Sigmoid colon (tissue), 7 donors: ENCODE measurements around the gene ANO9. TPM values are rescaled to one million over a fixed set of nuclear protein-coding genes. Genes with fewer than 3 reads are reported as not detected.

Experiments
- DNase-seq: peaks from one replicate; pipeline ENCODE4 v3.0.0-alpha.2; 2019
- H3K27ac ChIP-seq, 4 donors: fragments of 200-600 bp; sonication (generic); one replicate each; pipeline ENCODE4 v1.5.1; 2016 to 2019; ENCODE audit warnings: mild to moderate bottlenecking in 1 of 4
- H3K27me3 ChIP-seq, 3 donors: fragments of 200-600 bp; sonication (generic); one replicate each; pipeline ENCODE4 v1.5.1; 2019; ENCODE audit warnings: mild to moderate bottlenecking in 1 of 3
- H3K36me3 ChIP-seq, 4 donors: fragments of 200-600 bp; sonication (generic); one replicate each; pipeline ENCODE4 v1.5.1; 2016 to 2019
- H3K4me1 ChIP-seq, 4 donors: fragments of 200-600 bp; sonication (generic); one replicate each; pipeline ENCODE4 v1.5.1; 2017 to 2019
- H3K4me3 ChIP-seq, 4 donors: fragments of 200-600 bp; sonication (generic); one replicate each; pipeline ENCODE4 v1.5.1; 2017 to 2019; ENCODE audit warnings: mild to moderate bottlenecking in 2 of 4, moderate library complexity in 1 of 4
- H3K9me3 ChIP-seq, 4 donors: fragments of 200-600 bp in 3 of 4; sonication (generic) in 3 of 4; one replicate each; pipeline versions ENCODE4 v1.5.1 to v1.6.1; 2013 to 2019
- CTCF ChIP-seq, 4 experiments: fragments of 450-650 bp in 3 of 4; fragments of 200-600 bp in 1 of 4; IDR thresholded peaks; one replicate each; pipeline ENCODE4 v1.5.1; 2016 to 2019; ENCODE audit warnings: antibody characterized with exemption in 4 of 4, mild to moderate bottlenecking in 3 of 4, moderate library complexity in 2 of 4
- EP300 ChIP-seq, 4 donors: sonication (generic); formaldehyde crosslinking; IDR thresholded peaks; one replicate each; pipeline ENCODE4 v1.6.1; 2017; ENCODE audit warnings: antibody characterized with exemption in 4 of 4
- POLR2A ChIP-seq, 2 donors: fragments of 450-650 bp; IDR thresholded peaks; one replicate each; pipeline ENCODE4 v1.6.1; 2016; ENCODE audit warnings: antibody characterized with exemption in 2 of 2, mild to moderate bottlenecking in 2 of 2, moderate library complexity in 2 of 2
- POLR2AphosphoS5 ChIP-seq, 4 donors: sonication (generic); formaldehyde crosslinking; IDR thresholded peaks; one replicate each; pipeline ENCODE4 v1.6.1; 2017; ENCODE audit warnings: antibody characterized with exemption in 4 of 4
- WGBS, 2 donors: extraction: QIAGEN DNeasy Blood & Tissue Kit; methylation state at CpG; one replicate each; pipeline ENCODE4 v1.1.7; 2013; 5-methylcytosine and 5-hydroxymethylcytosine counted together
- intact Hi-C: fragments of 100-400 bp; cut with DNase I; formaldehyde crosslinking; loops from one replicate; pipeline ENCODE4 v1.15.1; 2023
- polyA plus RNA-seq, 3 donors: library from polyadenylated mRNA; stranded (reverse); fragments of 200-250 nt; gene quantifications; one replicate each; pipeline ENCODE4 v1.2.3, GENCODE V29; 2013
- total RNA-seq, 4 donors: library from RNA; depleted of rRNA; stranded (reverse); fragments of >200 nt; gene quantifications; one replicate each; pipeline ENCODE4 v1.1.0, GENCODE V29; 2016
- donor health status: healthy with polysubstance abuse.
- donor health status: Bipolar disorder and iron deficiency.
- donor health status: healthy.

ANO9 gene
- total and polyA plus RNA-seq, 7 donors: 0.14 to 123 (median 2.5) TPM

- no peak for DNase-seq
- H3K36me3 ChIP-seq: peaks cover 0 to 43% (median 12%) of the 10 kb centered on the region in 4 donors
- H3K4me3 ChIP-seq: no peak overlapping the region
- no peaks in the 10 kb centered on the region for H3K27me3 ChIP-seq
- no peak overlapping the region for H3K27ac ChIP-seq
- intact Hi-C loops: no loop called here
- no peak for TF ChIP-seq CTCF (IDR thresholded peaks at IDR 0.05)
- TF ChIP-seq POLR2AphosphoS5 (IDR thresholded peaks at IDR 0.05): no peak
- no peak for TF ChIP-seq POLR2A (IDR thresholded peaks at IDR 0.05)
- no peak for TF ChIP-seq EP300 (IDR thresholded peaks at IDR 0.05)
- WGBS, 2 donors: 56 to 83% methylated on average over 23 of the region's 23 CpGs
- H3K9me3 ChIP-seq: no peaks in the 10 kb centered on the region
- peaks cover 0 to 5% (median 0%) of the 10 kb centered on the region in 4 donors for H3K4me1 ChIP-seq
Measured at GRCh38 chr11:457111-457760, 15.4 kb upstream of the ANO9 start.

- no peak for TF ChIP-seq EP300 (IDR thresholded peaks at IDR 0.05)
- TF ChIP-seq CTCF (IDR thresholded peaks at IDR 0.05): no peak
- TF ChIP-seq POLR2A (IDR thresholded peaks at IDR 0.05): no peak
- no peak for TF ChIP-seq POLR2AphosphoS5 (IDR thresholded peaks at IDR 0.05)
- H3K4me1 ChIP-seq: peaks cover 0 to 12% (median 5%) of the 10 kb centered on the region in 4 donors
- peaks cover 0 to 40% (median 10%) of the 10 kb centered on the region in 4 donors for H3K36me3 ChIP-seq
- H3K27me3 ChIP-seq: no peaks in the 10 kb centered on the region
- intact Hi-C loops: no loop called here
- no peak overlapping the region for H3K27ac ChIP-seq
- H3K9me3 ChIP-seq: no peaks in the 10 kb centered on the region
- 47 to 78% methylated on average over 7 of the region's 7 CpGs for WGBS, 2 donors
- no peak for DNase-seq
- H3K4me3 ChIP-seq: no peak overlapping the region
Measured at GRCh38 chr11:456533-456932, 14.7 kb upstream of the ANO9 start.

DNA sequence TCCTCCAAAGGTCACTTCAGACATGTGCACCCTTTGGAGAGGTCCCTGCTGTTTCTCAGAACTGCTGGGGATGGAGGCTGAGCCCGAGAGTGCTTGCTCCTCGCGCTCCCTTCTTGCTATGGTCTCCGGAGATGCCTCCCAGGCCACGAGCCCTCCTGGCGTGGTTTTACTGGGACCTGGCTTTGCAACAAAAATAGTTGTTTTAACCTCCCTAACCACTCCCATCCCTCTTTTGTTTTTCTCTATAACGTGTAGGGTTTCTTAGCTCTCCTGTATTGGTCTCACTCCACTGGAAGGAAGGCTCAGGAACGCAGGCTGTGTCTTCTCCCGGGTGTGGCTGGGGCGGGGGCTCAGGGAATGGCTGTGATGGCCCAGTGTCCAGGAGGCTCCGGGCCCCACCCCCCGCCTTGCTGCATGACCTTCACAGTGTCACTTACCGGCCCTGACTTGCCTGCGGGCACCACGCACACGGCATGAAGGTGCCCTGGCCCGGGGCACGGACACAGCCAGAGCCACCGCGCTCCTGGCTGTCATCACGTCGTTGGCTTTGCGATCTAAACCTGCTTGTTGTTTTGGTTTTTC is 13.8 kb upstream of the ANO9 start:
- Histone ChIP-seq H3K4me1 (peaks cover 0 to 18% (median 13%) of the 10 kb centered on the region in 4 donors), H3K27ac (no peak overlapping the region), H3K36me3 (peaks cover 0 to 31% (median 3%) of the 10 kb centered on the region in 4 donors), H3K4me3 (no peak overlapping the region), H3K9me3 (no peaks in the 10 kb centered on the region), H3K27me3 (no peaks in the 10 kb centered on the region)
- intact Hi-C loops: no loop called here
- DNase-seq: no peak
- 88 to 91% methylated on average over 23 of the region's 23 CpGs for WGBS, 2 donors
- TF ChIP-seq POLR2AphosphoS5 (IDR thresholded peaks at IDR 0.05): no peak
- no peak for TF ChIP-seq POLR2A (IDR thresholded peaks at IDR 0.05)
- TF ChIP-seq EP300 (IDR thresholded peaks at IDR 0.05): no peak
- no peak for TF ChIP-seq CTCF (IDR thresholded peaks at IDR 0.05)

DNA sequence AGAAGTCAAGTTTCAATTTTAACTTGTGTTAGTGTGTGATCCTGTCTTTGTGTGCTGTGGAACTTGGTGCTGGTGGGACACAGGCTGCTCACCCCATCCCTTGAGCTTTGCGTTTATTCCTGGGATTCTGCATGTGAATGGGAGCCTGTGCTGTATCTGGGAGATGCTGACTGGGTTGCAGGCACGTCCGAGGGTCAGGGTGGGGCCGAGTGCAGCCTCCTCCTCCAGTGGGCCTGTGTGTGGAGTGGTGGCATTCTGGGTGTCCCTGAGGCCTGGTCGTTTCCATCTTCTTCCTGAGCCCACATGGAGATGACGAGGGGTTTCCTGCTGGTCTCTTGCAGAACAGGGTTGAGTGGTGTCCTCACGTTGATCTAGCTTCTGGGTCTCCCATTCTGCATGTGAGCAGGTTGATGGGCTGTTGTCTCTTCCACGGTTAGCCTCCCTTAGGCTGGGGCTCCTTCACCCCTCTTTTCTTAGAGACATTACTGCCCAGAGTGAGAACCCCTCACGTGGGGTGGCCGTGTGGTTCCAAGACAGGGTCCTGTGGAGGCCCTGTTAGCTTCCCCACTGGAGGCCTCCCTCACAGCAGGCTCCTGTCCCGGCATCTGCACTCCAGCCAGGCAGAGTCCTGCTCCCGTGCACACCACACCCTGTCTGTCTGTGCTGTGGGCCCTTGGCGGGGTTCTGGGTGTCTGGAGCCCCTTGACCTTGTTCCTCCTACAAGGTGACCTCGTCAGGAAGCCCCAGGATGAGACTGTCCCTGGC is 13.2 kb upstream of the ANO9 start:
- no peak for DNase-seq
- Histone ChIP-seq H3K9me3 (no peaks in the 10 kb centered on the region), H3K27ac (no peak overlapping the region), H3K36me3 (peaks cover 0 to 25% (median 3%) of the 10 kb centered on the region in 4 donors), H3K4me3 (no peak overlapping the region), H3K4me1 (peaks cover 0 to 18% (median 14%) of the 10 kb centered on the region in 4 donors), H3K27me3 (no peaks in the 10 kb centered on the region)
- intact Hi-C loops: loop anchor here (5.0 kb wide), 1 partner anchor 168 kb away; the partner anchor contains the start of gene PGGHG
- TF ChIP-seq CTCF (IDR thresholded peaks at IDR 0.05): no peak
- TF ChIP-seq EP300 (IDR thresholded peaks at IDR 0.05): no peak
- no peak for TF ChIP-seq POLR2A (IDR thresholded peaks at IDR 0.05)
- no peak for TF ChIP-seq POLR2AphosphoS5 (IDR thresholded peaks at IDR 0.05)
- WGBS, 2 donors: 78 to 81% methylated on average over 14 of the region's 14 CpGs
